Loucy (cell line): ENCODE data around the gene NMT2.
A peak's percentile ranks its signal among the peaks of the same experiment; 100 is the strongest.

Experiments used
- H2AFZ ChIP-seq: fragments of 200-600 bp; sonication (generic); 2 replicates; pipeline ENCODE4 v1.6.0; 2016; ENCODE audit warnings: antibody characterized with exemption, mild to moderate bottlenecking, low read length, moderate library complexity
- H3F3A ChIP-seq: fragments of 200-600 bp; 2 replicates; pipeline ENCODE4 v1.6.0; 2016; ENCODE audit warnings: antibody characterized with exemption, low read depth, mild to moderate bottlenecking
- H3K27me3 ChIP-seq: fragments of 200-600 bp; sonication (generic); 2 replicates; pipeline ENCODE4 v1.6.1; 2014; ENCODE audit warnings: low read length, mild to moderate bottlenecking; ENCODE audit not compliant: insufficient read depth, poor library complexity, severe bottlenecking
- H3K36me3 ChIP-seq: fragments of 200-600 bp; sonication (generic); 2 replicates; pipeline ENCODE4 v1.6.1; 2016; ENCODE audit warnings: low read length; ENCODE audit not compliant: insufficient read depth
- H3K4me1 ChIP-seq: fragments of 200-600 bp; sonication (generic); 2 replicates; pipeline ENCODE4 v1.5.1; 2014; ENCODE audit warnings: low read length, mild to moderate bottlenecking; ENCODE audit not compliant: insufficient read depth, poor library complexity, severe bottlenecking
- H3K4me2 ChIP-seq: fragments of 200-600 bp; sonication (generic); 2 replicates; pipeline ENCODE4 v1.6.0; 2014; ENCODE audit warnings: antibody characterized with exemption, low read length, low read depth, mild to moderate bottlenecking; ENCODE audit not compliant: poor library complexity, severe bottlenecking
- H3K4me3 ChIP-seq: fragments of 200-600 bp; sonication (generic); 2 replicates; pipeline ENCODE4 v1.5.1; 2014; ENCODE audit warnings: low read length, mild to moderate bottlenecking, mixed read lengths; ENCODE audit not compliant: poor library complexity, severe bottlenecking
- H3K79me2 ChIP-seq: fragments of 200-600 bp; sonication (generic); 2 replicates; pipeline ENCODE4 v1.6.1; 2014; ENCODE audit warnings: low read length; ENCODE audit not compliant: insufficient read depth
- H3K9ac ChIP-seq: fragments of 200-600 bp; sonication (generic); 2 replicates; pipeline ENCODE4 v1.6.0; 2014; ENCODE audit warnings: mild to moderate bottlenecking, low read depth, low read length, moderate library complexity; ENCODE audit not compliant: poor library complexity, severe bottlenecking
- H3K9me2 ChIP-seq: fragments of 200-600 bp; sonication (generic); replicated peaks from 2 replicates; pipeline ENCODE4 v1.6.1; 2016; ENCODE audit warnings: low read depth, low read length, mixed read lengths
- H3K9me3 ChIP-seq: fragments of 200-600 bp; sonication (generic); 2 replicates; pipeline ENCODE4 v1.6.1; 2014; ENCODE audit warnings: mild to moderate bottlenecking, antibody characterized with exemption, low read length, low read depth; ENCODE audit not compliant: insufficient read depth
- H4K20me1 ChIP-seq: fragments of 200-600 bp; sonication (generic); 2 replicates; pipeline ENCODE4 v1.6.0; 2014; ENCODE audit warnings: antibody characterized with exemption, low read length, mild to moderate bottlenecking; ENCODE audit not compliant: insufficient read depth, poor library complexity, severe bottlenecking
- EZH2phosphoT487 ChIP-seq: fragments of 200-600 bp; IDR thresholded peaks from 2 replicates; pipeline ENCODE4 v1.6.1; 2018; ENCODE audit warnings: antibody characterized with exemption, mild to moderate bottlenecking, moderate library complexity, borderline replicate concordance
- TF ChIP-seq, protein P1 (sequence below): fragments of 200-600 bp; sonication (generic); conservative IDR thresholded peaks from 2 replicates; pipeline ENCODE4 v1.5.1; 2014; ENCODE audit warnings: mild to moderate bottlenecking, antibody characterized with exemption, low read length

NMT2 gene

DNA sequence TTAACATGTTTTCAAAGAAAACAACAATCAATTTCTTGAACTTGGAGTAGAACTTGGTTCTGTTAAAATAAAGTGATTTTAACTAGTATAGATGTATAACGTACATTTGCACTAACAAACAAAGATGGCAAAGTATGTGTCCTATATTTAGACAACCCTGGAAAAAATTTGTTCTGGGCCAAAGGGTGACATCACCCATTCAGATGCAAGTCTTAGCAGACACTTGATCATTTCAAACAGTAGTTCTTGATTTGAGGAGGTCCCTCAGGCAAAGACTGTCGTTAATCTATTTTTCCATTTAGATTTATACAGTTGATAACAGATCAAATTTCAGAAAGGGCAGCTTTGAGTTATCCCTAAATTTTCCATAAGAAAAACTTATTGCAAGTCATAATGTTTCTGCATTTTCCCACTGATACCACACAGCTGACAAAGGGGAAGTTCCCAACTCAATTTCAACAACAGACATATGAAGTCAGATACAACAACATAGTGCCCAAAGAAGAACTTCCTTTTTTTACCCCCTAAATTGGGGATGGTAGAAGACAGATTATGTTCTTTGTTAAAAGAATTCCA lies 5.2 kb downstream of the NMT2 start:
- H3K4me1 ChIP-seq = peaks cover 41% of the 10 kb centered on the region
- H3K9ac ChIP-seq = no peak overlapping the region
- no peaks in the 10 kb centered on the region for H3K9me3 ChIP-seq
- H3K79me2 ChIP-seq = peaks cover 93% of the 10 kb centered on the region
- H3K36me3 ChIP-seq = no peaks in the 10 kb centered on the region
- TF ChIP-seq, protein P1, sequence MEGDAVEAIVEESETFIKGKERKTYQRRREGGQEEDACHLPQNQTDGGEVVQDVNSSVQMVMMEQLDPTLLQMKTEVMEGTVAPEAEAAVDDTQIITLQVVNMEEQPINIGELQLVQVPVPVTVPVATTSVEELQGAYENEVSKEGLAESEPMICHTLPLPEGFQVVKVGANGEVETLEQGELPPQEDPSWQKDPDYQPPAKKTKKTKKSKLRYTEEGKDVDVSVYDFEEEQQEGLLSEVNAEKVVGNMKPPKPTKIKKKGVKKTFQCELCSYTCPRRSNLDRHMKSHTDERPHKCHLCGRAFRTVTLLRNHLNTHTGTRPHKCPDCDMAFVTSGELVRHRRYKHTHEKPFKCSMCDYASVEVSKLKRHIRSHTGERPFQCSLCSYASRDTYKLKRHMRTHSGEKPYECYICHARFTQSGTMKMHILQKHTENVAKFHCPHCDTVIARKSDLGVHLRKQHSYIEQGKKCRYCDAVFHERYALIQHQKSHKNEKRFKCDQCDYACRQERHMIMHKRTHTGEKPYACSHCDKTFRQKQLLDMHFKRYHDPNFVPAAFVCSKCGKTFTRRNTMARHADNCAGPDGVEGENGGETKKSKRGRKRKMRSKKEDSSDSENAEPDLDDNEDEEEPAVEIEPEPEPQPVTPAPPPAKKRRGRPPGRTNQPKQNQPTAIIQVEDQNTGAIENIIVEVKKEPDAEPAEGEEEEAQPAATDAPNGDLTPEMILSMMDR = no peak
- TF ChIP-seq EZH2phosphoT487 = no peak
- H3K9me2 ChIP-seq = no peaks in the 10 kb centered on the region
- H3F3A ChIP-seq = no peaks in the 10 kb centered on the region
- H3K4me3 ChIP-seq = peak overlapping the region; percentile 34
- H3K4me2 ChIP-seq = peak overlapping the region; percentile 53
- peaks cover 31% of the 10 kb centered on the region for H4K20me1 ChIP-seq
- no peak overlapping the region for H2AFZ ChIP-seq
- H3K27me3 ChIP-seq = no peaks in the 10 kb centered on the region

DNA sequence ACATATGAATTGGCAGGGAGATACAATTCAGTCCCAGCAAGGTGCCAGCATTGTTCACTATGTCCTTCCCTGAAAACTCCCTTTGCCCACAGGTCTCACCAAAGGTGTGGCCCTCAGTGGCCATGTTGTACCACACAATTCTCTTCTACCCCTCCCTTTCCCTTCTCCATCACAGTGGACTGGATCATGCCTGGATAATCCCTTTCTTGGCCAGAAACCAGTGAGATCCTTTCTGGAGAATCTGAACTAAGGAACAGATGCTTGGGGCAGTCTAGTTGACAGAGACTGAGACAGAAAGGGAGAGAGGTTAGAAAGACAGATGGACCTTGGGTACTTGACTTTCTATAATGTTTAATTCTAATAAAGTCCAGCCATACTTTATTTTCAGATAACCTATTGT lies 9.5 kb downstream of the NMT2 start:
- TF ChIP-seq, protein P1 = no peak
- TF ChIP-seq EZH2phosphoT487 = no peak
- H3K4me2 ChIP-seq = no peak overlapping the region
- no peaks in the 10 kb centered on the region for H3K9me3 ChIP-seq
- H4K20me1 ChIP-seq = peaks cover 16% of the 10 kb centered on the region
- no peaks in the 10 kb centered on the region for H3K36me3 ChIP-seq
- no peaks in the 10 kb centered on the region for H3K27me3 ChIP-seq
- no peaks in the 10 kb centered on the region for H3K9me2 ChIP-seq
- H3K9ac ChIP-seq = no peak overlapping the region
- H2AFZ ChIP-seq = no peak overlapping the region
- peaks cover 15% of the 10 kb centered on the region for H3K4me1 ChIP-seq
- no peak overlapping the region for H3K4me3 ChIP-seq
- H3K79me2 ChIP-seq = peaks cover 94% of the 10 kb centered on the region
- H3F3A ChIP-seq = no peaks in the 10 kb centered on the region

- Histone ChIP-seq H3K79me2 (peaks cover 92% of the 10 kb centered on the region), H3K9ac (no peak overlapping the region)
These were observed 10.0 kb downstream of the NMT2 start for GRCh38 chr10:15158448-15158847.

More at GRCh38 chr10:15158448-15158847, 10.0 kb downstream of the NMT2 start:
- no peaks in the 10 kb centered on the region for H3K9me3 ChIP-seq
- H3K27me3 ChIP-seq = no peaks in the 10 kb centered on the region
- H4K20me1 ChIP-seq = peaks cover 15% of the 10 kb centered on the region
- no peak overlapping the region for H3K4me3 ChIP-seq
- H3K4me1 ChIP-seq = peaks cover 12% of the 10 kb centered on the region
- H3F3A ChIP-seq = no peaks in the 10 kb centered on the region
- no peak overlapping the region for H2AFZ ChIP-seq
- H3K9me2 ChIP-seq = no peaks in the 10 kb centered on the region
- no peak for TF ChIP-seq EZH2phosphoT487
- TF ChIP-seq, protein P1 = no peak
- no peaks in the 10 kb centered on the region for H3K36me3 ChIP-seq
- no peak overlapping the region for H3K4me2 ChIP-seq
